GDM1 (cell line): ENCODE results near the gene LMBRD1.
A peak's percentile ranks its signal among the peaks of the same experiment; 100 is the strongest.
"Not testable (repeated sequence)": the region's sequence is repeated elsewhere in the genome, so short reads cannot be mapped to it uniquely, and the experiment has no call there.

ENCODE experiments used
- DNase-seq: peaks from one replicate; lab custom pipeline; 2025; lab: John Stamatoyannopoulos, UW

The LMBRD1 gene

GRCh38 chr6:69796073-69796641, 653 bp downstream of the LMBRD1 start:
- DNase-seq = peak; percentile 4

DNA sequence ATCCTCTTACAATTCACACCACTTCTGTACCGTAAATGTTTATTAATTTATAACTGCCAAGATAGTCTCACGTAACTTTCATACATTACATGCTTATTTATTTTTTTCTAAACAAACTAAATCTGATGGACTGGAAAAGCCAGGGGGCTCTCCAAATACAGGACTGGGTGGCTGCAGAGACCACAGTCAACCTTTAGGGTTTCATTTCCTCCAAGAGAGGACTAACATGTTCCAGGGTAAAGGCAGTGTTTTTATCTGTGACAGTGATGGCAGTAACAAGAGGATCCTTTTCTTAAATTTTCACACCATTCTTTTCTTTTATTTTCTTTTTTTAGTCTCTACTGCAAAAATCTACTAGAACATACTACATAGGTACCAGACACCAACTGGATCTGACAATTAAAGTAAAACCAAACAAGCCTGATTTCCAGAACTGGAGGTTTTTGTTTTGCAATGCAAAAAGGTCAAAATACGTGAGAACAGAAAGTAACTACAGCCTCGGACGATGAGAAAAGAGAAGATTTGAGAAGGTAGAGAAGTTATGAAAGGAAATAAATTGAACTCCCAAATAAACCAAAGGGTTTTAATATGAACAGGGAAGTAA, 1.2 kb downstream of the LMBRD1 start:
- no peak for DNase-seq

- DNase-seq = no peak
These were observed 4.5 kb downstream of the LMBRD1 start for GRCh38 chr6:69792292-69792691.

DNA sequence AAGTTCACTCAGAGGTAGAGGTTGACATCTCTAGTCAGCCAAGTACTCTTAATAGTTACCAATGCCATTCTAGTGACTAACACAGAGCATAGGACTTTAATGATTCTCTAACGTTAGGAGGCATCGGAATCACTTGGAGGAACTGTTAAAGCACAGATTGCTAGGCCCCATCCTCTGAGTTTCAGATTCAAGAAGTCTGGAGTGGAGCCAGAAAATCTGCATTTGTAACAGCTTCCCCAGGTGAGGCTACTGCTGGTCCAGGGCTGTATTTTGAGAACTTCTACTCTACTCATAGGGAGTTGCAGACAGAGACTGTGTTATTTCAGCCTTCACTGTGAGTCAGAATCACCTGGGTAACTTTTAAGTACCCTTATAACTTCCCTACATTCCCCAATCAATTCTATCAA, 5.7 kb downstream of the LMBRD1 start:
- DNase-seq = no peak

DNA sequence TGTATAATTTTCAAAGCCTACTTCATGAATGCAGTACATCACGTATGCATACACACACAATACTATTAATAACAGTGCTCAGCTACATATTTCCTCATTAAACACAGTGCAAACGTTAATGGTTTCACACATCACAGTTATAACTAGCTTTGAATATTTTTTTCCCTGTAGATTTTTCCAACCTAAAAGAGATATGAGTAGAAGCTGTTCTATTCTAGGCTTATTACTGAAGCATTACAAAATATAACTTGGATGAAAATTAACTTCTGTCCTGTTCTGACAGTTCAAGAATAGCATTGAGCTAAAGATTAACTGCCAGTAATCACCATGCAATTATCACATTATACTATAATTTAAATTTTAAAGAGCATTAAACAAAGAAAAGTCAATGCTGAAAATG, 6.2 kb downstream of the LMBRD1 start:
- no peak for DNase-seq

DNA sequence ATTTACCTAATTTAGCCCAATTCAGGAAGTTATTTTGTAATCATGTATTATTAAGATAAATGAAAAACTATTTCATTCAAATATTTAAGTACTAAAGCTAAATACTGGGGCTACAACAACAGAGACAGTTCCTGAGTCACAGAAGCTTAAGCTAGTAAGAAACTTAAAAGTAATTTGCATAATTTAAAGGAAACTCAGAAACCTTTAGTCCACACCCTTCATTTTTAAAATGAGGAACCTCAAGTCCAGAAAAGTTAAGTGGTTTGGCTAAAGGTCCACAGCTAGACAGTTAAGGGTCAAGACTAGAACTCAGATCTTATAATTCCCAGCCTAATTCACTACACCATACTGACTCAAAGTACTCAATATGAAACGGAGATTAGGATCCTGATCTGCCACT, 7.2 kb downstream of the LMBRD1 start:
- no peak for DNase-seq

- DNase-seq = not testable (repeated sequence)
These were observed 9.4 kb downstream of the LMBRD1 start for GRCh38 chr6:69787436-69787835.

GRCh38 chr6:69785697-69786096, 11.1 kb downstream of the LMBRD1 start:
- DNase-seq = no peak

GRCh38 chr6:69784595-69785377, 12.0 kb downstream of the LMBRD1 start:
- DNase-seq = no peak

GRCh38 chr6:69783108-69783507, 13.7 kb downstream of the LMBRD1 start:
- no peak for DNase-seq

DNA sequence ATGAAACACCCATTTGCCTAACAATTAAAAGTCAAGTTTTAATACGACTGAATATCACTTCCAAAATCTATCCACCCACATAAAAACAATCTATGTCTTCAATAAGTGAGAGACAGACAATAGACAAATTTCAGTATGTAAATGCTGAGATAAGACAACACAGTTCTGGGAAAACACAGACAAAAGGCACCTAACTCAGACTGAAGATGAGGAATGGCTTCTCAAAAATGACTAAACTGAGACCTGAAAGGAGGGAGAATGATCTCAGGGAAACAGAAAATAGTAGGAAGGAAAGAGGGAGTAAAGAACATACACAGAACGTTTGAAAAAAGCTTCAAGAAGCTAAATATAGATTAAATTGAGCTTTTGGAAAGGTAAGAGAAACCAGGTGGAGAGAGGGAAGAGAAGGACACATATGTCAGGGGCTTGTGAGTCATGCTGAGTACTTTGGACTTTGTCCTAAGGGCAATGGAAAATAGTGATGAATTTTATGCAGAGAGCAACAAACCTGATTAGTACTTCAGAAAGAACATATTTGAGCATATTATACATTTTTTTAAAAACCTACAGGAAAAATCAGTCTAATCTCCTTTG, 16.1 kb downstream of the LMBRD1 start:
- DNase-seq = no peak

GRCh38 chr6:69775941-69776340, 20.9 kb downstream of the LMBRD1 start:
- DNase-seq = no peak

DNA sequence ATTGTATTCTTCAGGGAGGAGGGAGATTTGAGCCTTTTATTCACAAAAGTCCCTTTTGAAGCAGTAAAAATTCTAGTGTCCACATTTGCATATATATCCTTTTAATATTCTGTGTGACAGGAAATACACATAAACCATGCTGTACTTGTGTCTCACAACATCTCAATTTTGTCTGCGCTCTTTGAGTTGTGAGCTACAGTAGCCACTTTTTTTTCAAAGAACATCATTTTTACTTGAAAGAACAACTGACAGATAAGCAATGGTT, 21.3 kb downstream of the LMBRD1 start:
- no peak for DNase-seq

DNA sequence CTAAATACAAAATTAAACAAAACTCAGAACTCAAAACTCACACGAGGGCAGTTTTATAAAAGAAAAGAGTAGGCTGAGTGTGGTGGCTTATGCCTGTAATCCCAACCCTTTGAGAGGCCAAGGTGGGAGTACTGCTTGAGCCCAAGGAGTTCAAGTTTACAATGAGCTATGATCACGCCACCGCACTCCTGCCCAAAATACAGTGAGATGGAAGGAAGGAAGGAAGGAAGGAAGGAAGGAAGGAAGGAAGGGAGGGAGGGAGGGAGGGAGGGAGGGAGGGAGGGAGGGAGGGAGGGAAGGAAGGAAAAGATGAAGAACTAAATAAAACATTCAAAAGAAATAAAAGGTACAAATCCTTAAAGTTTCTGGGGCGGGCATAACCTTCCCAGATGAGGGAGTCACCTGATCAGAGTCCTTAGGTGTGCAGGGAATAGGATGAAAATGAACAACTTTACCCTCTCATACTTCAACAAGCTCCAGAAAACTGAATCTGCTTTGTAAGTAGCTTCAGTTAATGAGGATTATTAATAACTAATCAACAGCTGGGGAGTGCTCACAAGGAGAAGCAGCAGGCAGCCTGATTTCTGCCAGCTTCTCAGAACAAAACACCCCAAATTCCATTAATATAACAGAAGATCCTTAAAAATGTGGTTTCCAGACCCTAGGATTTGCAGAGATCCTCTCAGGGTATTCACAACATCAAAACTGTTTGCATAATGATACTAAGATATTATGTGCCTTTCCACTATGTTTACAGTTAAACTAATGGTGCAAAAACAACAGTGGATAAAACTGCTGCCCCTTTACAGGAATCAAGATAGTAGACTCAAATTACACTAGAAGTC, 21.8 kb downstream of the LMBRD1 start:
- DNase-seq = no peak

DNA sequence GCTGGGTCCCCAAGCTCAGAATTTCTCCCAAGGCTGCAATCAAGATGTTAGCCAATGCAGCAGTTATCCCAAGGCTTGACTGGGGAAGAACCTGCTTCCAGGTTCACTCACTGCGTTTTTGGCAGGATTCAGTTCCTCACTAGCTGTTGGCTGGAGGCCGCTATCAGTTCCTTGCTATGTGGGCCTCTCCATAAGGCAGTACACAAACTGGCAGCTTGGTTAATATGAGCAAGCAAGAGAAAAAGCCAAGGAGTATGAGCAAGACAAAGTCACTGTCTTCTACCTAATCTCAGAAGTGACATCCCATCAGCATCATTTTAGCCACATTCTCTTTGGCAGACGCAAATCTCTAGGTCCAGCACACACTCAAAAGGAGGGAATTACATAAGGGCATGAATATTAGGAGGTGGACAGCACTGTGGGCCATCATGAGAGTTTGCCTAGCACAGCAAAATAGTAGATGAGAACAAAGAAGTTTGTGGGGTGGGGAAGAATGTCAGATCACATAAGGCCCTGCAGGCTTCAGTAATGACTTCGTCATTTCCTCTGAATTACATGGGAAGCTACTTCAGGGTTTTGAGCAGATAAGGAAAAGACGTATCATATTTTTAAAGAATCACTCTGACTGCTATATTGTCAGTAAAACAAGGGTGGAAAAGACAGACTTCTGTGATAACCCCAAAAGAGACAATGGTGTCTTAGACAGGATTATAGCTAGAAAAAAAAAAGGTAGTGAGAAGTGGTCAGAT, 25.5 kb downstream of the LMBRD1 start:
- DNase-seq = no peak

- DNase-seq = no peak
These were observed 28.1 kb downstream of the LMBRD1 start for GRCh38 chr6:69768664-69769063.

GRCh38 chr6:69763763-69764162, 33.0 kb downstream of the LMBRD1 start:
- no peak for DNase-seq

DNA sequence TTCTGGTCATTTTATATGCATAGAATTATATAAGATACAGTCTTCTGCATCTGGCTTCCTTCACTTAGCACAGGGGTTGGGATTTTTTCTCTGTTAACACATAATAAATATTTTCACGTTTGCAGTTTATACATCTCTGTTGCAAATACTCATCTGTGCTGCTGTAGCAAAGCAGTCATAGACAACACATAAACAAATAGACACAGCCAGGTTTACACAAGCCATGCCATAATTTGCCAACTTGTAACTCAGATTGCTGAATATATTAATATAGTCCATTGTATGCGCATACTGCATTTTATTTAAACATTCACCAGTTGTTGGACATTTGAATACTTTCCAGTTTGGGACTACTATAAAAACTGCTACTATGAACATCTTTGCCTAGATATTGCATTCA, 35.0 kb downstream of the LMBRD1 start:
- DNase-seq = no peak

GRCh38 chr6:69758214-69758613, 38.6 kb downstream of the LMBRD1 start:
- no peak for DNase-seq

DNA sequence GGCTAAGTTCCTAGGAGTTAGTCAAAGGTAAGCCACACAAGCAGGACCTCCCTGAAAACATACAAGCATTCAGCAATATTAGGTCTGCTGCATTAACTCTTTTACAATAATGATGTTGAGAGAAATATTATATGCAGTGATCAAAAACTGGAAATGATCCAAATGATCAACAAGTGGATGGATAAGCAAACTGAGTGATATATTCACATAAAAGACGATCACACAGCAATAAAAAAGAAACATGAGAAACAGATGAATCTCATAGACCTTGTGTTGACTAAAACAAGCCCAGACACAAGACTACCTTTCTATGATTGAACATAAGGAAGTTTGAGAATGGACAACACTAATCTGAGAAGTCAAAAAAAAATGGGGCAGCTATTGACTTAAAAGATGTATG, 39.9 kb downstream of the LMBRD1 start:
- no peak for DNase-seq

DNA sequence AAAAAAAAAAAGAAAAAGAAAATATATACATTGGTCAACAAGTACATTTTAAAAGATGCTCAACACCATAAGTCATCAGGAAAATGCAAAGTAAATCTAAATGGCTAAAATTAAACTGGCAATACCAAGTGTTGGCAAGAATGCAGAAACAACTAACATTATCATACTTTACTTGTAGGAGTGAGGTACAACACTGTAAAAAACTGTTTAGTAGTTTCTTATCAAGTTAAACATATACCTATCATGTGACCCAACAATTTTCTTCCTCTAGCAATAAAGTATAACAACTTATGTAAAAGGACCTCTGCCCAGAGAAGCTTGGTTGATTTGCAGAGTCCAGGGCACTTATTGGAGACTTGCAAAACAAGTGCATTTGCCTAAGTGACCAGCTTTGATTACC, 40.4 kb downstream of the LMBRD1 start:
- no peak for DNase-seq

- no peak for DNase-seq
These were observed 61.8 kb downstream of the LMBRD1 start for GRCh38 chr6:69735027-69735426.
